ENCODE data around the gene TLCD5. TPM values are rescaled to one million over a fixed set of nuclear protein-coding genes. Genes with fewer than 3 reads are reported as not detected.

TLCD5 gene
- total RNA-seq, 4 donors from 2014 or later, result 0.72 to 1.7 (median 1.5) TPM

DNA sequence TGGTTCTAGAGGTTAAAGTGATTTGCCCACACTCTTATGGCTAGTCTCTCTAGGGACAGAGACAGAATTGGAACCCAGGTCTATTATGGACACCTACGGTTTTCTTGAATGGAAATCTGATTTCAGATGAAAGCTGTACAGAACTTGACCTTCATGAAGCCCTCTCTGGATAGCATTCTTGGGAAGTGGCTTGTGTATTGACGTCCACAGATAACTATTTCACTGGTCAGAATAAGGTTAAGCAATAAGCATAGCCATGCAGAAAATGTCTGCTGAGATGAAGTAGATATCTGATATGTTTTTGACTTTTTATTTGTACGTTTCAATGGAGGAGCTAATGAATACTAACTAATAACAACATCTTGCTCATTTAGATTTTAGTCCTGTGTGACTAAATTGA is 1.1 kb downstream of the TLCD5 start:
- H3K4me3 ChIP-seq (ENCODE audit: low read depth, poor library complexity, severe bottlenecking), result no peak overlapping the region
- no peak for DNase-seq (ENCODE audit: low spot score in 2 of 2)
- TF ChIP-seq, protein P1, sequence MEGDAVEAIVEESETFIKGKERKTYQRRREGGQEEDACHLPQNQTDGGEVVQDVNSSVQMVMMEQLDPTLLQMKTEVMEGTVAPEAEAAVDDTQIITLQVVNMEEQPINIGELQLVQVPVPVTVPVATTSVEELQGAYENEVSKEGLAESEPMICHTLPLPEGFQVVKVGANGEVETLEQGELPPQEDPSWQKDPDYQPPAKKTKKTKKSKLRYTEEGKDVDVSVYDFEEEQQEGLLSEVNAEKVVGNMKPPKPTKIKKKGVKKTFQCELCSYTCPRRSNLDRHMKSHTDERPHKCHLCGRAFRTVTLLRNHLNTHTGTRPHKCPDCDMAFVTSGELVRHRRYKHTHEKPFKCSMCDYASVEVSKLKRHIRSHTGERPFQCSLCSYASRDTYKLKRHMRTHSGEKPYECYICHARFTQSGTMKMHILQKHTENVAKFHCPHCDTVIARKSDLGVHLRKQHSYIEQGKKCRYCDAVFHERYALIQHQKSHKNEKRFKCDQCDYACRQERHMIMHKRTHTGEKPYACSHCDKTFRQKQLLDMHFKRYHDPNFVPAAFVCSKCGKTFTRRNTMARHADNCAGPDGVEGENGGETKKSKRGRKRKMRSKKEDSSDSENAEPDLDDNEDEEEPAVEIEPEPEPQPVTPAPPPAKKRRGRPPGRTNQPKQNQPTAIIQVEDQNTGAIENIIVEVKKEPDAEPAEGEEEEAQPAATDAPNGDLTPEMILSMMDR (IDR thresholded peaks at IDR 0.05), result no peak
- TF ChIP-seq POLR2A (IDR thresholded peaks at IDR 0.05), result no peak
- intact Hi-C loops (cut with DNase I; ENCODE audit: low total_unique reads), result no loop called here
- 65 to 70% methylated on average over 3 of the region's 3 CpGs for WGBS, 2 donors

DNA sequence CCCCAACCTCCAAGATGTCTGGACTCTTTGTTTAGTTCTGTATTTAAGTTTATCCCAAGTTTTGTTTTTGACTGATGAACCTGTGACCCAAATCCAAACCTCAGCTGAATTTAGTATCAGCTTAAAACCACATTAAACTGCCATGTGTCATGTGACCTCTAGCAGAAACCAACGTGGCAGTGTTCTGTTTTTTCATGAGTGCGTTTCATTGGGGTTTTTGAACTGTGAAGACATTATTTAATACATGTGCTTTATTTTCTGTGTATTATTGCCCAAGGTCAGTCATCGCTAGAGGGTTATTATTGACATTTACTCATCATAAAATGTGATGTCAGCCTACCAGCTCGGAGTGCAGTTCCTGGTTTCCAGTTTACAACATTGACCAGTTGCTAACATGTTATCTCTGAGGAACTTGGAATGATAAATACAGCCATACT is 1.8 kb downstream of the TLCD5 start:
- TF ChIP-seq, protein P1 (IDR thresholded peaks at IDR 0.05), result no peak
- TF ChIP-seq POLR2A (IDR thresholded peaks at IDR 0.05), result no peak
- H3K4me3 ChIP-seq (ENCODE audit: low read depth, poor library complexity, severe bottlenecking), result no peak overlapping the region
- no peak for DNase-seq (ENCODE audit: low spot score in 2 of 2)
- WGBS, 2 donors, result 49 to 50% methylated on average over 4 of the region's 4 CpGs
- intact Hi-C loops (cut with DNase I; ENCODE audit: low total_unique reads), result no loop called here

DNA sequence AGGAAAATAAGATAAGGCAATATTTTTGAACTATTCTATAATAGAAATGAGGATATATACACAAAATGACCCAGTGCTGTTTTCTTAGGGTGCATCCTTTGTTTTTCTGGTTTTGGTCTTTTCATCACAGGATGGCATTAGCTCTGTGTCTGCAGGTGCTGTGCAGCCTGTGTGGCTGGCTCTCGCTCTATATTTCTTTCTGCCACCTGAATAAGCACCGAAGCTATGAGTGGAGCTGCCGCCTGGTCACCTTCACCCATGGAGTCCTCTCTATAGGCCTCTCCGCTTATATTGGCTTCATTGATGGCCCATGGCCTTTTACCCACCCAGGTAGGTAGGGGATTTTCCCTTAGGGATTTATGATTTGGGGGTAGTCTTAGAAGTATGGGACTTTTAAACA is 2.2 kb downstream of the TLCD5 start:
- TF ChIP-seq POLR2A (IDR thresholded peaks at IDR 0.05), result no peak
- TF ChIP-seq, protein P1 (IDR thresholded peaks at IDR 0.05), result no peak
- 94 to 95% methylated on average over 4 of the region's 4 CpGs for WGBS, 2 donors
- intact Hi-C loops (cut with DNase I; ENCODE audit: low total_unique reads), result no loop called here
- no peak overlapping the region for H3K4me3 ChIP-seq (ENCODE audit: low read depth, poor library complexity, severe bottlenecking)
- peak in 1 of 2 donors; percentile 60 for DNase-seq (ENCODE audit: low spot score in 2 of 2)

DNA sequence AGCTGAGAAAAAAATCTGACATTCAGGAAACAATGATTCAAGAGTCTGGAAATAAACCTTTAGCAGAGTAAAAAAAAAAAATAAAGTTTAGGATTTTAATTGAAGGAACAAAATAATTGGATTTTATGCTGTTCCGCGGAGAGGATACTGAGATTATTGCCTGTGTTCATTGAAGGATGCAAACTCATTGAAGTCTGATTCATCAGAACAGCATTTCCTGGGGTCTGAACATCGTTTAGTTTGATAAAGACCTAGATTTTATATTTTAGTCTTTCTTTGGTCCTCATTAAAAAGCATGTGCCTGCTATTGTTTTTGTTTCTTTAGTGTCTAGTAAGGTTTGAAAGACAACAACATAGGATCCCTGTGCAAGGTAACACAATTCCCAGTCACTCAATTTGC is 4.5 kb downstream of the TLCD5 start:
- TF ChIP-seq POLR2A (IDR thresholded peaks at IDR 0.05), result no peak
- TF ChIP-seq, protein P1 (IDR thresholded peaks at IDR 0.05), result no peak
- H3K4me3 ChIP-seq (ENCODE audit: low read depth, poor library complexity, severe bottlenecking), result no peak overlapping the region
- DNase-seq (ENCODE audit: low spot score in 2 of 2), result no peak
- intact Hi-C loops (cut with DNase I; ENCODE audit: low total_unique reads), result no loop called here
- 82 to 83% methylated on average over 3 of the region's 3 CpGs for WGBS, 2 donors

DNA sequence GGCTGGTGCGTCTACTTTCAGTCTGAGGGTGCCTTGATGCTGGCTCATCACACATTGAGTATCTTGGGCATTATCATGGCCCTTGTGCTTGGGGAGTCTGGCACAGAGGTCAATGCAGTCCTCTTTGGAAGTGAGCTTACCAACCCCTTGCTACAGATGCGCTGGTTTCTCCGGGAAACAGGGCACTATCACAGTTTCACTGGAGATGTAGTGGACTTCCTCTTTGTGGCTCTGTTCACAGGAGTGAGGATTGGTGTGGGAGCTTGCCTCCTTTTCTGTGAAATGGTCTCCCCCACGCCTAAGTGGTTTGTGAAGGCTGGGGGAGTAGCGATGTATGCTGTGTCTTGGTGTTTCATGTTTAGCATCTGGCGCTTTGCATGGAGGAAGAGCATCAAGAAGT is 4.9 kb downstream of the TLCD5 start:
- intact Hi-C loops (cut with DNase I; ENCODE audit: low total_unique reads), result no loop called here
- WGBS, 2 donors, result 96 to 100% methylated on average over 6 of the region's 6 CpGs
- peak in 1 of 2 donors; percentile 28 for DNase-seq (ENCODE audit: low spot score in 2 of 2)
- no peak overlapping the region for H3K4me3 ChIP-seq (ENCODE audit: low read depth, poor library complexity, severe bottlenecking)
- TF ChIP-seq POLR2A (IDR thresholded peaks at IDR 0.05), result no peak
- TF ChIP-seq, protein P1 (IDR thresholded peaks at IDR 0.05), result no peak

DNA sequence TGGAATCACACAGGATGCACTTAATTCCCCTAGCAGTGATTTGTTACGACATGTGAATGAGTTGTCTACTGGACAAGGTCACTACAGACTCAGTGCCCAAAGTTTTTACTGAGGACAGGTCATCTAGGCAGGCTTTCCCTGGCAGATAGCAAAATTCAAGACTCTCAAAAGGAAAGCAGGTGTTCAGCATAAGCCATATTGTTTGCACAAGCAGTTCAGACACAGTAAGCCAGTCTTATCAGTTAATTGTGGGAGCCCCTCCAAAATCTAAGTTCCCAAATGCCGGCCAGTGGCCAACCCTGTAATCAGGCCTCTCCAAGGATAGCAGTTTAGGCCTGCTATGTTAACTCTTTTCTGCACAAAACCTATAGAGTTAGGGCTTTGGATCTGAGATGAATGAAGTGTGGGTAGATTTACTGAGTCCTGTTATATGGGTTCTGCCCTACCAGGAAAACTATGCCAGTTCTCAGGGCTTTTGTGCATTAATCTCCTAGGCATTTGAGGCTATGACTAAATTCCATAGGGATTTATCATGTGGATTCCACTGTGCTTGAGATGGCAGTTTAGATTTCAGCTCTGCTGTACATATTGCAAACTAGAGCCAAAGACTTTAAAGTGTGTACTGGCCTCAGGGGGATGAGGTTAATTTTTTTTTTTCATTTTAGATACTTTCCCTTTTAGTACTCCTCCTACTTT is 6.3 kb downstream of the TLCD5 start:
- 71 to 74% methylated on average over 2 of the region's 2 CpGs for WGBS, 2 donors
- H3K4me3 ChIP-seq (ENCODE audit: low read depth, poor library complexity, severe bottlenecking), result no peak overlapping the region
- peak in 1 of 2 donors; percentile 34 for DNase-seq (ENCODE audit: low spot score in 2 of 2)
- intact Hi-C loops (cut with DNase I; ENCODE audit: low total_unique reads), result no loop called here
- TF ChIP-seq, protein P1 (IDR thresholded peaks at IDR 0.05), result no peak
- TF ChIP-seq POLR2A (IDR thresholded peaks at IDR 0.05), result no peak

Data from lower leg skin (tissue), 4 donors.